ENCODE results near the gene C5orf63. TPM values are rescaled to one million over a fixed set of nuclear protein-coding genes. Genes with fewer than 3 reads are reported as not detected.
A peak's percentile ranks its signal among the peaks of the same experiment; 100 is the strongest.

Gene C5orf63
- polyA plus RNA-seq, 1 donor from 2014 or later = not detected

DNA sequence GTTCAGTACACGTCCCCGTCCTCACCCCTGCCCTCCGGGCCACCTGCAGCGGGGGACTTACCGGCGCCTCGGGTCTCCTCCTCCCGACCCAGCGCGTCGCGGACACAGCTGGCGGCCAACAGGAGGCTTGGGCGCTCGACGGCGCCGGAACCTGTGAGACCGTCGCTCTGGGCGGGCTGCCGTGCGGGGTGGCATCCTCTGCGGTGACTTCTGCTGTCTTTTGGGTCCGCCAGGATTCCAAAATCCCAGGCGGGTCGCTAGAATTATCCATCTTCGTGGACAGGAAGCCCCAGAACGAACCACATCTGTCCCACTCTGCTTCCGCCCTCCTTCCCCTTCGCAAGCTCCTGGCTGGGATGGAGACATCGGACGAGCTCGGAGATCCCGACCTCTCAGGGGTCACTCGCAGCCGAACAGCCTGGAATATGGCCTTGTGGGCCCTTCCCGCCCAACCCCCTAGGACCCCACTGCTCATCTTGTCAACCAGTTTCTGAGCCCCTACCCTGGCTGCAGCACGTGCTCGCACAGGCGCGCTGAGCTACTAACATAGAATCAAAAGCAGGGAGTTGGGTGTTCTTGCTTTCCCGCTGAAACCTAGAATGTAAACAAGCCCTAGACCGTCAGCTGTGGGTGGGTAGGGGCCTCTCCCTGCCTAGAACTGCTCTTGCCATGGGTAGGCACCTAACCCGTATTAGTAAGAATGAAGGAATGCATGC is 42.0 kb downstream of the C5orf63 start:
- H3K27me3 ChIP-seq (ENCODE audit: insufficient read depth, low read depth, low read length) = peaks cover 37% of the 10 kb centered on the region
- H3F3A ChIP-seq (ENCODE audit: insufficient read depth, low read length, poor library complexity, severe bottlenecking) = no peaks in the 10 kb centered on the region
- H3K9me3 ChIP-seq (ENCODE audit: low read length) = no peaks in the 10 kb centered on the region
- no peaks in the 10 kb centered on the region for H3K79me2 ChIP-seq (replicated peaks; ENCODE audit: insufficient read depth, low read length)
- H3K9ac ChIP-seq (ENCODE audit: low read length) = peak overlapping the region; percentile 46
- H3K4me2 ChIP-seq (ENCODE audit: low read length) = peak overlapping the region; percentile 74
- H3K36me3 ChIP-seq (ENCODE audit: insufficient read depth, low read length) = no peaks in the 10 kb centered on the region
- no peaks in the 10 kb centered on the region for H3K9me2 ChIP-seq (ENCODE audit: insufficient read depth, low read length)
- TF ChIP-seq EP300 (conservative IDR thresholded peaks at IDR 0.05; ENCODE audit: poor library complexity, severe bottlenecking) (no peak), TAF1 (IDR thresholded peaks at IDR 0.05; ENCODE audit: low read depth) (no peak), RAD21 (conservative IDR thresholded peaks at IDR 0.05) (no peak), MXI1 (conservative IDR thresholded peaks at IDR 0.05; ENCODE audit: poor library complexity, severe bottlenecking) (no peak), POLR2AphosphoS5 (IDR thresholded peaks at IDR 0.05) (no peak), REST (IDR thresholded peaks at IDR 0.05; ENCODE audit: borderline replicate concordance) (no peak), CTCF (IDR thresholded peaks at IDR 0.05; ENCODE audit: poor library complexity, severe bottlenecking) (no peak), SMC3 (conservative IDR thresholded peaks at IDR 0.05; ENCODE audit: poor library complexity) (no peak), EZH2 (IDR thresholded peaks at IDR 0.05; ENCODE audit: borderline replicate concordance, insufficient read depth, low read length, poor library complexity, severe bottlenecking) (no peak)
- peak overlapping the region; percentile 89 for H3K4me3 ChIP-seq (ENCODE audit: low read length)
- H3K27ac ChIP-seq (ENCODE audit: low read length) = no peak overlapping the region
- peak overlapping the region; percentile 51 for H2AFZ ChIP-seq (ENCODE audit: low read depth, low read length)
- H4K20me1 ChIP-seq (ENCODE audit: insufficient read depth) = no peaks in the 10 kb centered on the region

GRCh38 chr5:127030259-127031146 is 42.8 kb downstream of the C5orf63 start, which contains the start of gene MARCHF3:
MARCHF3 (minus strand) TSS chr5:127030558; CDS start chr5:126918171, 112,387 bp downstream.
- no peaks in the 10 kb centered on the region for H3K79me2 ChIP-seq (replicated peaks; ENCODE audit: insufficient read depth, low read length)
- peak within 1 kb of the TSS; percentile 89 for H3K4me3 ChIP-seq (ENCODE audit: low read length)
- TF ChIP-seq POLR2AphosphoS5 (IDR thresholded peaks at IDR 0.05) (peak; percentile 65), EP300 (conservative IDR thresholded peaks at IDR 0.05; ENCODE audit: poor library complexity, severe bottlenecking) (no peak), EZH2 (IDR thresholded peaks at IDR 0.05; ENCODE audit: borderline replicate concordance, insufficient read depth, low read length, poor library complexity, severe bottlenecking) (no peak), CTCF (IDR thresholded peaks at IDR 0.05; ENCODE audit: poor library complexity, severe bottlenecking) (peak; percentile 51), SMC3 (conservative IDR thresholded peaks at IDR 0.05; ENCODE audit: poor library complexity) (peak; percentile 55), TAF1 (IDR thresholded peaks at IDR 0.05; ENCODE audit: low read depth) (peak; percentile 52), RAD21 (conservative IDR thresholded peaks at IDR 0.05) (peak; percentile 57), MXI1 (conservative IDR thresholded peaks at IDR 0.05; ENCODE audit: poor library complexity, severe bottlenecking) (peak; percentile 37), REST (IDR thresholded peaks at IDR 0.05; ENCODE audit: borderline replicate concordance) (peak; percentile 40)
- H3K27ac ChIP-seq (ENCODE audit: low read length) = no peak within 1 kb of the TSS
- peak within 1 kb of the TSS; percentile 53 for H3K9ac ChIP-seq (ENCODE audit: low read length)
- H3K27me3 ChIP-seq (ENCODE audit: insufficient read depth, low read depth, low read length) = peaks cover 37% of the 10 kb centered on the region
- H3K4me2 ChIP-seq (ENCODE audit: low read length) = peak within 1 kb of the TSS; percentile 74
- peak within 1 kb of the TSS; percentile 63 for H2AFZ ChIP-seq (ENCODE audit: low read depth, low read length)
- H3K36me3 ChIP-seq (ENCODE audit: insufficient read depth, low read length) = no peaks in the 10 kb centered on the region
- no peaks in the 10 kb centered on the region for H3F3A ChIP-seq (ENCODE audit: insufficient read depth, low read length, poor library complexity, severe bottlenecking)
- no peaks in the 10 kb centered on the region for H3K9me3 ChIP-seq (ENCODE audit: low read length)
- H3K9me2 ChIP-seq (ENCODE audit: insufficient read depth, low read length) = no peaks in the 10 kb centered on the region
- no peaks in the 10 kb centered on the region for H4K20me1 ChIP-seq (ENCODE audit: insufficient read depth)
